ENCODE results near the gene TTBK1. TPM values are rescaled to one million over a fixed set of nuclear protein-coding genes. Genes with fewer than 3 reads are reported as not detected.

Gene TTBK1
- 0.41 and 0.67 TPM in 2 replicates for total RNA-seq

DNA sequence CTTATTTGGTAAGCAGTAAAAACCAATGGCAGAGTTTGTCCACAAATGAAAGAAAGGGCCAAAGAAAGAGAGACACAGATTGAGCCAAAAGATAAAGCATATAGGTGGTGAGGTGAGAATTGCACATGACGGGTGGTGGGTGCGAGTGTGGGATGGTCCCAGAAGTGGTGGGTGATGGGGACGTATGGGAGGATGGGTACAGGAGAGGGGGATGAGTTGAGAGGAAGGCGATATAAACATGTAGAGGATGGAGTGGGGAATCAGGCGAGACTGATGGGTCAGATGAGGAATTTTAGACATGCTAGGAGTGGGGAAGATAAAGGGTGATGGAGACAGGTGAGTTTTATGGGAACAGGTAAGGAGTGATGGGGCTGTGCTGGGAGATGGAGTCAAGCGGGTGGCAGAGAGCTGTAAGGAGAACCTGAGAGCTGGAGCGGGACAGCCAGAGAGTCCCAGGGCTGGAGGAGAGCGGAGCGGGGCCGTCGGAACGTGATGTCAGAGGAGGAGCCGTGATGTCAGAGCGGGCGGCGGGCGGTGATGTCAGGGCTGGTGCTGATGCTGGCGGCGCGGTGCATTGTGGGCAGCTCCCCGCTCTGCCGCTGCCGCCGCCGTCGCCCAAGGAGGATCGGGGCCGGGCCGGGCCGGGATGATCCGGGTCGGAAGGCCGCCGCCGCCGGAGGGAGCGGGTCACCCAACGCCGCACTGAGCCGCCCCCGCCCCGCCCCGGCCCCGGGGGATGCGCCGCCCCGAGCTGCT lies at the start of gene TTBK1:
TTBK1 (plus strand) TSS at position 574 of the 756 bp plus-strand sequence. CDS start 3,180 bp downstream, outside the sequence.
- Histone ChIP-seq H3K4me3 (ENCODE audit: low read depth, low read length) (no peak within 1 kb of the TSS), H3K27me3 (ENCODE audit: control insufficient read depth, insufficient read depth, low read length) (peaks cover 40% of the 10 kb centered on the region), H3K36me3 (ENCODE audit: control insufficient read depth, insufficient read depth, low read length) (no peaks in the 10 kb centered on the region)
- DNase-seq (ENCODE audit: low read depth): no peak
- TF ChIP-seq, protein P1, sequence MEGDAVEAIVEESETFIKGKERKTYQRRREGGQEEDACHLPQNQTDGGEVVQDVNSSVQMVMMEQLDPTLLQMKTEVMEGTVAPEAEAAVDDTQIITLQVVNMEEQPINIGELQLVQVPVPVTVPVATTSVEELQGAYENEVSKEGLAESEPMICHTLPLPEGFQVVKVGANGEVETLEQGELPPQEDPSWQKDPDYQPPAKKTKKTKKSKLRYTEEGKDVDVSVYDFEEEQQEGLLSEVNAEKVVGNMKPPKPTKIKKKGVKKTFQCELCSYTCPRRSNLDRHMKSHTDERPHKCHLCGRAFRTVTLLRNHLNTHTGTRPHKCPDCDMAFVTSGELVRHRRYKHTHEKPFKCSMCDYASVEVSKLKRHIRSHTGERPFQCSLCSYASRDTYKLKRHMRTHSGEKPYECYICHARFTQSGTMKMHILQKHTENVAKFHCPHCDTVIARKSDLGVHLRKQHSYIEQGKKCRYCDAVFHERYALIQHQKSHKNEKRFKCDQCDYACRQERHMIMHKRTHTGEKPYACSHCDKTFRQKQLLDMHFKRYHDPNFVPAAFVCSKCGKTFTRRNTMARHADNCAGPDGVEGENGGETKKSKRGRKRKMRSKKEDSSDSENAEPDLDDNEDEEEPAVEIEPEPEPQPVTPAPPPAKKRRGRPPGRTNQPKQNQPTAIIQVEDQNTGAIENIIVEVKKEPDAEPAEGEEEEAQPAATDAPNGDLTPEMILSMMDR (IDR thresholded peaks at IDR 0.05; ENCODE audit: insufficient read depth, low read length, poor library complexity, severe bottlenecking): no peak

DNA sequence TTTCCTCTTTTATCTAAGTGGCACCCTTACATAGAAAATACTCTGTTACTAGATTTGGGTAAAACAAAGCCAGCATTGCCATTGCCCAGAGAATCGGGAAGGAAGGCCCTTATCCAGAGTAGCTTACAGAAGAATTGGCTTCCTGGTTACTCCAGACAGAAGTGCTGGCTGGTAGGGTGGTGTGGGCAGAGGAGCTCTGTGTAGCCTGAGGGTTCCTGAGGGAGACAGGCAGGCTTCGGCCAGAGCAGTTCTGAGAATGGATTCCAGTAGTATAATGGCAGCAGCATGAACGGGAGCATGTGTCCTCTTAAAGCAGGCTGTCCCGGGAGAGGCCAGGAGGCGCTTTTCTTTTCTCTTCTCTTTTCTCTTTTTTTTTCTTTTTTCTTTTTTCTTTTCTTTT lies 49.4 kb upstream of the TTBK1 start:
- DNase-seq (ENCODE audit: low read depth): no peak
- no peak overlapping the region for H3K4me3 ChIP-seq (ENCODE audit: low read depth, low read length)
- H3K36me3 ChIP-seq (ENCODE audit: control insufficient read depth, insufficient read depth, low read length): no peaks in the 10 kb centered on the region
- H3K27me3 ChIP-seq (ENCODE audit: control insufficient read depth, insufficient read depth, low read length): no peaks in the 10 kb centered on the region
- TF ChIP-seq, protein P1 (IDR thresholded peaks at IDR 0.05; ENCODE audit: insufficient read depth, low read length, poor library complexity, severe bottlenecking): no peak

DNA sequence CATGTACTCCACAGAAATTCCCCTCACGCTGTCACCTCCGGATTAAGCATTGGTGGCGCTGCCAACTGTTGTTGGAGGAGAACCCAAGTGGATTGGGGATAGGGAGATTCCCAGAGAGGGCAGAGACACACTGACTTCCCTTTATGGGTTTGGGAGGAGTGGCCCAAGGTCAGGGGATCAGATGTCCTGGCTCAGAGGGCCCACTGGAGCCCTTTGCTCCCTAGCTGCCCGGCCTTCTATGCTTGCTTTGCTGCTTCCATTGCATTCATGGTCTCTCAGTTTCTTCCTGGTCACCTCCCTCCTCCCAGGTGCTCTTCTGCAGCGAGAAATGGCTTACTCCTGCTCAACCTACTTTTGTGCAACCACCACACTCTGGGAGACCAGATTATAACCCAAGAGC lies 46.9 kb upstream of the TTBK1 start:
- TF ChIP-seq, protein P1 (IDR thresholded peaks at IDR 0.05; ENCODE audit: insufficient read depth, low read length, poor library complexity, severe bottlenecking): no peak
- Histone ChIP-seq H3K36me3 (ENCODE audit: control insufficient read depth, insufficient read depth, low read length) (no peaks in the 10 kb centered on the region), H3K27me3 (ENCODE audit: control insufficient read depth, insufficient read depth, low read length) (no peaks in the 10 kb centered on the region), H3K4me3 (ENCODE audit: low read depth, low read length) (no peak overlapping the region)
- DNase-seq (ENCODE audit: low read depth): no peak

DNA sequence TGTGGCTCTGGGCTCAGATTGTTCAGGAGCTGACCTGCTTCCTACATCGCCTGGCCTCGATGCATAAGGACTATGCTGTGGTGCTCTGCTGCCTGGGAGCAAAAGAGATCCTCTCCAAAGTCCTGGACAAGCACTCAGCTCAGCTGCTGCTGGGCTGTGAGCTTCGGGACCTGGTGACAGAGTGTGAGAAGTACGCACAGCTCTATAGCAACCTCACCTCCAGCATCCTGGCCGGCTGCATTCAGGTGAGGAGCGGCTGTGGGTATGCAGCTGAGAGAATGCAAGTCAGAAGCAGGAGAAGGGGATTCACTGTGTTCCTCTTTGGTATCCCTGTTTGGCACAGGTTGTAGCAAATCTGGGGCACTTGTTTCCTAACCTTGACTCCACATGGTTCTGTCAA lies 43.4 kb upstream of the TTBK1 start:
- no peaks in the 10 kb centered on the region for H3K27me3 ChIP-seq (ENCODE audit: control insufficient read depth, insufficient read depth, low read length)
- no peak overlapping the region for H3K4me3 ChIP-seq (ENCODE audit: low read depth, low read length)
- TF ChIP-seq, protein P1 (IDR thresholded peaks at IDR 0.05; ENCODE audit: insufficient read depth, low read length, poor library complexity, severe bottlenecking): no peak
- H3K36me3 ChIP-seq (ENCODE audit: control insufficient read depth, insufficient read depth, low read length): no peaks in the 10 kb centered on the region
- no peak for DNase-seq (ENCODE audit: low read depth)

DNA sequence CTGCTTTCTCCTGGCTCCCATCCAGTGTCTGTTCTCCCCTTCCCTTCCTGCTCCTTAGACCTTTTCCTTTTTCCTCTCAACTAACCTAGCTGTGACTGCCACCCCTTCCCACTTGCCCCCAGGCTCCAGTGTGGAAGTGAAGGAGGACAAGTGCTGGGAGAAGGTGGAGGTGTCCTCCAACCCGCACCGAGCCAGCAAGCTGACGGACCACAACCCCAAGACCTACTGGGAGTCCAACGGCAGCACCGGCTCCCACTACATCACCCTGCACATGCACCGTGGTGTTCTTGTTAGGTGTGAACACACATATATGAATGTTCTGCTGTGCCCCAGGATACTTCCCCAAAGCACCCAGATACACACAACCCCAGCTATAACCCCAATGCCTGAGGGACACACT lies 42.7 kb upstream of the TTBK1 start:
- Histone ChIP-seq H3K4me3 (ENCODE audit: low read depth, low read length) (no peak overlapping the region), H3K36me3 (ENCODE audit: control insufficient read depth, insufficient read depth, low read length) (no peaks in the 10 kb centered on the region), H3K27me3 (ENCODE audit: control insufficient read depth, insufficient read depth, low read length) (no peaks in the 10 kb centered on the region)
- TF ChIP-seq, protein P1 (IDR thresholded peaks at IDR 0.05; ENCODE audit: insufficient read depth, low read length, poor library complexity, severe bottlenecking): no peak
- no peak for DNase-seq (ENCODE audit: low read depth)

DNA sequence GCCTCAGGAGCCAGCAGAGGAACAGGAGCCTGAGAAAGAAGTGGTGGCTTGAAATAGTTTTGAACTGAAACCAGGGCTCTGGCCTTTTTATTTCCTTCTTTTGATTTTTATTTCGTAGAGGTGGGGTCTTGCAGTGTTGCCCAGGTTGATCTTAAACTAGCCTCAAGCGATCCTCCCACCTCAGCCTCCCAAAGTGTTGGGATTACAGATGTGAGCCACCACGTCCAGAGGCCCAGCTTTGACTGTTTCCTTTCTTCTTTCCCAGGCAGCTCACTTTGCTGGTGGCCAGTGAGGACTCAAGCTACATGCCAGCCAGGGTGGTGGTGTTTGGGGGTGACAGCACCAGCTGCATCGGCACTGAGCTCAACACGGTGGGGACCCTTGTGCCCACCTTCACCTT lies 40.8 kb upstream of the TTBK1 start:
- no peaks in the 10 kb centered on the region for H3K27me3 ChIP-seq (ENCODE audit: control insufficient read depth, insufficient read depth, low read length)
- H3K36me3 ChIP-seq (ENCODE audit: control insufficient read depth, insufficient read depth, low read length): peaks cover 1% of the 10 kb centered on the region
- no peak for DNase-seq (ENCODE audit: low read depth)
- TF ChIP-seq, protein P1 (IDR thresholded peaks at IDR 0.05; ENCODE audit: insufficient read depth, low read length, poor library complexity, severe bottlenecking): no peak
- H3K4me3 ChIP-seq (ENCODE audit: low read depth, low read length): no peak overlapping the region

Data from kidney epithelial cell (primary cell).